ENCODE data around the gene GRAMD1B. TPM values are rescaled to one million over a fixed set of nuclear protein-coding genes. Genes with fewer than 3 reads are reported as not detected.

Gene GRAMD1B
- total RNA-seq, 4 donors from 2014 or later: 0.30 to 1.5 (median 0.68) TPM

- intact Hi-C loops (cut with DNase I; ENCODE audit: low total_unique reads): no loop called here
- no peak for DNase-seq (ENCODE audit: low spot score in 2 of 2)
- no peak for TF ChIP-seq CTCF (IDR thresholded peaks at IDR 0.05)
- TF ChIP-seq POLR2A (IDR thresholded peaks at IDR 0.05): no peak
- WGBS, 2 donors: 60 to 61% methylated on average over 9 of the region's 9 CpGs
- H3K4me3 ChIP-seq (ENCODE audit: low read depth, poor library complexity, severe bottlenecking): no peak overlapping the region
Measured at GRCh38 chr11:123386796-123387510, 43.1 kb upstream of the GRAMD1B start.

- no peak overlapping the region for H3K4me3 ChIP-seq (ENCODE audit: low read depth, poor library complexity, severe bottlenecking)
- DNase-seq (ENCODE audit: low spot score in 2 of 2): no peak
- WGBS, 2 donors: 88 to 90% methylated on average over 4 of the region's 4 CpGs
- intact Hi-C loops (cut with DNase I; ENCODE audit: low total_unique reads): no loop called here
- TF ChIP-seq POLR2A (IDR thresholded peaks at IDR 0.05) (no peak), CTCF (IDR thresholded peaks at IDR 0.05) (no peak)
Measured at GRCh38 chr11:123388640-123389039, 41.4 kb upstream of the GRAMD1B start.

DNA sequence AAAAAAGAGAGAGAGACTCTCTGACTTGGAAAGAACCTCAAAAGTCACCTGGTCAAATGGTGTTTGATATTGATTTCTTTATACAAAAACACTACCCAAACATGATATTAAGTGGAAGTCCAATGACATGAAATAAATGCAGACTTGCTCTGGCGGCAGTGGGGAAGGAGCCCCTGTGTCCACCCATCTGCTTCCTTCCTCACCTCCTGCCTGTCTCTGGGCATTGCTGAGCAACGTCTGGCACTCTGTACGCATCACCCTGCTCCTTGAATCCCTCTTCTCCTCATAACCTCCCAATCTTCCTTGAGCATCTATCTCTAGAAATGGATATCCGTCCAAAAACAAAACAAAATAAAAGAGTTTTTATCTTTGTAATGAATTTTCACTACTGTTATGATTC, 39.9 kb upstream of the GRAMD1B start:
- intact Hi-C loops (cut with DNase I; ENCODE audit: low total_unique reads): no loop called here
- no peak for DNase-seq (ENCODE audit: low spot score in 2 of 2)
- TF ChIP-seq CTCF (IDR thresholded peaks at IDR 0.05) (no peak), POLR2A (IDR thresholded peaks at IDR 0.05) (no peak)
- 72 to 78% methylated on average over 4 of the region's 4 CpGs for WGBS, 2 donors
- H3K4me3 ChIP-seq (ENCODE audit: low read depth, poor library complexity, severe bottlenecking): no peak overlapping the region

DNA sequence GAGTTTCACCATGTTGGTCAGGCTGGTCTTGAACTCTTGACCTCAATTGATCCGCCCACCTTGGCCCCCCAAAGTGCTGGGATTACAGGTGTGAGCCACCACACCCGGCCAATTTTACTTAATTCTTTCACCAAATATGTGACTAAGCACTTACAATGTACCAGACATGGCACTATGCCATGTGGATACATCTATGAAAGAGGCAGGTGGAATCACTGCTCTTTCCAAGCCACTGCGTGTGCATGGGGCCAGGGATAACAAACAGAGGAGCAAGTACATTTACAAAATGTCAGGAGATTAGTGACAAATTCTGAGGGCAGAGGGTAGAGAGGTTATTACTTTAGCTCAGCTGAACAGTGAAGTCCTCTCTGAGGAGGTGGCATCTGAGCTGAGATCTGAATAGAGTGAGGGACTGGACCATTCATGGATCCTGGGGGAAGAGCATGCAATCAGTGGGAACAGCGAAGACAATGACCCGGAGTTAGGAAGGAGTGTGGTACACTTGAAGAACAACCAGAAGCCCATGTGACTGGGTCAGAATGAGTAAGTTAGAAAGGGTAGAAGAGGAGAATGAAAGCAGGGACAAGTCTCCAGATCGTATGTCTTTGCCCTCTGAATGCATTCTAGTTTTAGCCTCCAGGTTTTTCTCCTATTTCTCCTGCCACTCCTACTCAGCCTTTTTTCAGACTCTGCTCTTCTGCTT, 38.3 kb upstream of the GRAMD1B start:
- TF ChIP-seq POLR2A (IDR thresholded peaks at IDR 0.05) (no peak), CTCF (IDR thresholded peaks at IDR 0.05) (no peak)
- WGBS, 2 donors: 77 to 87% methylated on average over 6 of the region's 6 CpGs
- intact Hi-C loops (cut with DNase I; ENCODE audit: low total_unique reads): no loop called here
- H3K4me3 ChIP-seq (ENCODE audit: low read depth, poor library complexity, severe bottlenecking): no peak overlapping the region
- no peak for DNase-seq (ENCODE audit: low spot score in 2 of 2)

DNA sequence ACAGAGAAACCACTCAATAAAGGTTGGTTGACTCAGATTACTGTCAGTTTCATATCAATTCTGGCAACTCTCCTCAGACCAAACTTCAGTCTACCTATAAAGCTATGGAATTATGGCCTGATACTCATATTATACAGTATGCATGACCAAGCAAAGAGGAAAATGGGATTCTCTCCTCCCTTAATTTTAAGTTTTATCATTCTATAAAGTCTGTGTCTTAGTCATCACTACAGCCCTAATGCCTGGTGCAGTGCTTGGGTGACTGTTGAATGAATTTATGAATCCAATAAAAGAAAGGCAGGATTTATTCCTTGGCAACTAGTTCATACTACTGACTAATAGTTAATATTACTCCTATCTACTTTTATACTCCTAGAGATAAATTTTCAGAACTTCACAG, 37.6 kb upstream of the GRAMD1B start:
- no peak for TF ChIP-seq CTCF (IDR thresholded peaks at IDR 0.05)
- no peak for TF ChIP-seq POLR2A (IDR thresholded peaks at IDR 0.05)

More for the DNA sequence above, 37.6 kb upstream of the GRAMD1B start:
- intact Hi-C loops (cut with DNase I; ENCODE audit: low total_unique reads): no loop called here
- H3K4me3 ChIP-seq (ENCODE audit: low read depth, poor library complexity, severe bottlenecking): no peak overlapping the region
- no peak for DNase-seq (ENCODE audit: low spot score in 2 of 2)
